Vagina (tissue), 2 donors: ENCODE measurements around the gene APRT. TPM values are rescaled to one million over a fixed set of nuclear protein-coding genes. Genes with fewer than 3 reads are reported as not detected.

Source experiments
- DNase-seq, 2 donors: peaks; one replicate each; pipeline ENCODE4 v3.0.0-alpha.2; 2017; ENCODE audit errors: extremely low spot score in 2 of 2
- H3K27ac ChIP-seq: fragments of 200-600 bp; sonication (generic); one replicate; pipeline ENCODE4 v1.5.1; 2019
- H3K27me3 ChIP-seq: fragments of 200-600 bp; sonication (generic); one replicate; pipeline ENCODE4 v1.5.1; 2019
- H3K36me3 ChIP-seq, 2 donors: fragments of 200-600 bp; sonication (generic); one replicate each; pipeline ENCODE4 v1.5.1; 2017 to 2019
- H3K4me1 ChIP-seq: fragments of 200-600 bp; sonication (generic); one replicate; pipeline ENCODE4 v1.5.1; 2019
- H3K4me3 ChIP-seq, 2 donors: fragments of 200-600 bp; sonication (generic); 1 replicate in 1 of 2; 2 replicates in 1 of 2; pipeline ENCODE4 v1.5.1; 2016 to 2019
- H3K9me3 ChIP-seq: fragments of 200-600 bp; sonication (generic); one replicate; pipeline ENCODE4 v1.5.1; 2019
- POLR2A ChIP-seq, 2 donors: fragments of 450-650 bp; IDR thresholded peaks; one replicate each; pipeline ENCODE4 v1.6.1; 2017; ENCODE audit warnings: antibody characterized with exemption in 2 of 2, mild to moderate bottlenecking in 2 of 2, moderate library complexity in 2 of 2
- POLR2AphosphoS5 ChIP-seq, 2 donors: sonication (generic); formaldehyde crosslinking; IDR thresholded peaks; one replicate each; pipeline ENCODE4 v1.9.0; 2017; ENCODE audit warnings: antibody characterized with exemption in 2 of 2, mild to moderate bottlenecking in 2 of 2, low read depth in 1 of 2; ENCODE audit not compliant: insufficient read depth in 1 of 2
- intact Hi-C: fragments of 100-400 bp; cut with DNase I; formaldehyde crosslinking; loops from one replicate; pipeline ENCODE4 v1.15.1; 2023
- total RNA-seq: library from RNA; depleted of rRNA; stranded (reverse); fragments of >200 nt; gene quantifications from one replicate; pipeline ENCODE4 v1.2.3, GENCODE V29; 2016
- TF ChIP-seq, protein P1 (sequence below), 3 experiments: fragments of 450-650 bp in 2 of 3; fragments of 200-600 bp in 1 of 3; sonication (generic) in 1 of 3; IDR thresholded peaks; one replicate each; pipeline ENCODE4 v1.5.1; 2017 to 2019; ENCODE audit warnings: antibody characterized with exemption in 3 of 3, mild to moderate bottlenecking in 2 of 3, moderate library complexity in 2 of 3

APRT gene
- total RNA-seq, 1 donor from 2014 or later: 134 TPM

DNA sequence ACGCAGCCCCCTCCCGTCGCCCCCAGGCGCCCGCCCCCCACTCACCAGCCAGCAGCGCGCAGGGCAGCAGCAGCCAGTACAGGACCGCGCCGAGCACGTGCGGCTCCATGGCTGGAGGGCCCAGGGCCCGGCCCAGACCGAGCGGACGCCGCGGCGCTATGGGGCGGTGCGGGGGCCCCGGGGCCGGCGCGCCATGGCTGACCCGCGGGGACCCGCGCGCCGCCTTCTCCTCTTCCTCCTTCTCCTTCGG, 26.9 kb downstream of the APRT start:
- intact Hi-C loops: loop anchor here (1.0 to 2.0 kb wide), 2 partner anchors 46 to 73 kb away; partner anchors contain the start of gene TRAPPC2L
- H3K27ac ChIP-seq: peak overlapping the region; percentile 96
- H3K36me3 ChIP-seq: no peaks in the 10 kb centered on the region
- no peak for DNase-seq
- H3K4me3 ChIP-seq: peak overlapping the region; percentile 72 to 95
- peaks cover 49% of the 10 kb centered on the region for H3K4me1 ChIP-seq
- no peaks in the 10 kb centered on the region for H3K9me3 ChIP-seq
- H3K27me3 ChIP-seq: no peaks in the 10 kb centered on the region
- TF ChIP-seq POLR2AphosphoS5 (IDR thresholded peaks at IDR 0.05; ENCODE audit: insufficient read depth in 1 of 2, low read depth in 1 of 2): no peak
- TF ChIP-seq POLR2A (IDR thresholded peaks at IDR 0.05): no peak
- TF ChIP-seq, protein P1, sequence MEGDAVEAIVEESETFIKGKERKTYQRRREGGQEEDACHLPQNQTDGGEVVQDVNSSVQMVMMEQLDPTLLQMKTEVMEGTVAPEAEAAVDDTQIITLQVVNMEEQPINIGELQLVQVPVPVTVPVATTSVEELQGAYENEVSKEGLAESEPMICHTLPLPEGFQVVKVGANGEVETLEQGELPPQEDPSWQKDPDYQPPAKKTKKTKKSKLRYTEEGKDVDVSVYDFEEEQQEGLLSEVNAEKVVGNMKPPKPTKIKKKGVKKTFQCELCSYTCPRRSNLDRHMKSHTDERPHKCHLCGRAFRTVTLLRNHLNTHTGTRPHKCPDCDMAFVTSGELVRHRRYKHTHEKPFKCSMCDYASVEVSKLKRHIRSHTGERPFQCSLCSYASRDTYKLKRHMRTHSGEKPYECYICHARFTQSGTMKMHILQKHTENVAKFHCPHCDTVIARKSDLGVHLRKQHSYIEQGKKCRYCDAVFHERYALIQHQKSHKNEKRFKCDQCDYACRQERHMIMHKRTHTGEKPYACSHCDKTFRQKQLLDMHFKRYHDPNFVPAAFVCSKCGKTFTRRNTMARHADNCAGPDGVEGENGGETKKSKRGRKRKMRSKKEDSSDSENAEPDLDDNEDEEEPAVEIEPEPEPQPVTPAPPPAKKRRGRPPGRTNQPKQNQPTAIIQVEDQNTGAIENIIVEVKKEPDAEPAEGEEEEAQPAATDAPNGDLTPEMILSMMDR (IDR thresholded peaks at IDR 0.05): no peak

DNA sequence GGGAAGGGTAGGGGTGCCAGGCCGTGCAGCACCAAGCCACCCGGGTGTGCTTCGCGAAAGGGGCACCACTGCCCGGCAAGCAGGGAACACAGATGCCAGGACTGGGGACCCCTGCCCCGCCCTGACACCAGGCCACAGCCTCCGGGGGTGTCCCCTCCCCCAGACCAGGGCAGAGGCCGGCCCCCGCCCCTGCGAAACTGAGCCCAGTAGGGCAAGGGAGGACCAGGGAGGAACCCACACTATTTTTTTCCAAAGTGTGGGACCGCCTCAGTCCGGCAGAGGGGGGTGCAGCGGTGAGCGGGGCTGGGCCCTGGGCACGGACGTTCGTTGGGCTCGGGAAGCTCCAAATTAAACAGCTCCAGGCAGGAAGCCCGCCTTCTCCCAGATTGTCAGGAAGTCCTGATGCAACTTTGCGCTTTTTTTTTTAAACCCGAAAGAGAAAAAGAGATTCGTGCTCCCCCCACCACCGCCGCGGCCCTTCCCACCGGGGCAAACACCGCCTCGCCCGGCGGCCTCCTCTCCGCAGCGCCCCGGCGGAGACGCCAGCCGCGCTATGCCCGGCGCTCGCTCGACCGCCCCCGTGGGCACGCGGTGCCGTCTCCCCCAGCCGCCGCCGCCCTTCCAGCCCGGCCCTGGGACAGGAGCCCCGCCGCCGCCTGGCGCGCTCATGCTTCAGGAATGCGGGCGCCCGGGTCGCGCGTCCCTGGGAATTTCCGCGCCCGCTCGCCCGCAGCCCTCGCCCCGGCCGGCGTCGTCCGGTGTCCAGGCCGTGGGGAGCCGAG, 27.5 kb downstream of the APRT start:
- Histone ChIP-seq H3K36me3 (no peaks in the 10 kb centered on the region), H3K9me3 (no peaks in the 10 kb centered on the region), H3K4me3 (peak overlapping the region; percentile 72 to 95), H3K4me1 (peaks cover 55% of the 10 kb centered on the region), H3K27ac (peak overlapping the region; percentile 96), H3K27me3 (no peaks in the 10 kb centered on the region)
- DNase-seq: no peak
- TF ChIP-seq POLR2A (IDR thresholded peaks at IDR 0.05): no peak
- TF ChIP-seq, protein P1 (IDR thresholded peaks at IDR 0.05): peak in 1 of 3 experiments; percentile 56
- TF ChIP-seq POLR2AphosphoS5 (IDR thresholded peaks at IDR 0.05; ENCODE audit: insufficient read depth in 1 of 2, low read depth in 1 of 2): peak; percentile 20 to 58
- intact Hi-C loops: loop anchor here (1.0 to 2.0 kb wide), 2 partner anchors 45 to 73 kb away; partner anchors contain the start of gene TRAPPC2L

DNA sequence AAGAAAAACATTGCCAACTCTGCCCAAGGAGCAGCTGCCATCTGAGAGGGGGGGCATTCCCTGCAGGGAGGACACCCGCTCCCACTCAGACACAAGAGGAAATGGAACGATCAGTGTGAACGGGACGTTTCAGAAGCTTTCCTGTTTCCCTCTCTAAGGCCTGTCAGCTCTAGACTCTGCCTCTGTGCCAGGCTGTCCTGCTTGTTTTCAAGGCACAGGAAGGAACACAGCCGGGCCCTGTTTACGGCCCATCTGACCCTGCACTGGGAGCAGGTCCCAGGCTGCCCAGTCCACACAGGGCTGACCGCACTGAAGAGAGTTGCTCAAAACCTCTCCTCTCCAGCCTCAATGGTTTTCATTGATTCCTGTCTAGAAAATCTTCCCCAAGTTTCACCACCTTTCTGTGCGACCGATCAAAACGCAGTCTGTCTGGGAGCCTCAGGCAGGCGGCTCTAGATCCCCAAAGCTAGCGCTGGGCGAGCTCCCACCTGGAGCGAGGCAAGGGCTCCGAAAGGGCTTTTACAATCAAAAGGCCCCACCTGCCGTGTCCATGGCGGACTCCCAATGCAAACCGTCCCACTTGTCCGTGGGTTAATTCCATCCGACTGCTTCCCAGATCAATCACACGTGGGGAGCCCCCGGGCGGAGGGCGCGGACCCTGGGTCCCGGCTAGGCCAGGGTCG, 28.2 kb downstream of the APRT start:
- Histone ChIP-seq H3K36me3 (no peaks in the 10 kb centered on the region), H3K9me3 (no peaks in the 10 kb centered on the region), H3K4me3 (peak overlapping the region; percentile 72 to 95), H3K4me1 (peaks cover 62% of the 10 kb centered on the region), H3K27ac (peak overlapping the region; percentile 96), H3K27me3 (no peaks in the 10 kb centered on the region)
- TF ChIP-seq POLR2A (IDR thresholded peaks at IDR 0.05) (no peak), POLR2AphosphoS5 (IDR thresholded peaks at IDR 0.05; ENCODE audit: insufficient read depth in 1 of 2, low read depth in 1 of 2) (peak; percentile 49 to 62)
- TF ChIP-seq, protein P1 (IDR thresholded peaks at IDR 0.05): no peak
- intact Hi-C loops: loop anchor here (1.0 to 2.0 kb wide), 2 partner anchors 45 to 74 kb away; partner anchors contain the start of gene TRAPPC2L
- no peak for DNase-seq

DNA sequence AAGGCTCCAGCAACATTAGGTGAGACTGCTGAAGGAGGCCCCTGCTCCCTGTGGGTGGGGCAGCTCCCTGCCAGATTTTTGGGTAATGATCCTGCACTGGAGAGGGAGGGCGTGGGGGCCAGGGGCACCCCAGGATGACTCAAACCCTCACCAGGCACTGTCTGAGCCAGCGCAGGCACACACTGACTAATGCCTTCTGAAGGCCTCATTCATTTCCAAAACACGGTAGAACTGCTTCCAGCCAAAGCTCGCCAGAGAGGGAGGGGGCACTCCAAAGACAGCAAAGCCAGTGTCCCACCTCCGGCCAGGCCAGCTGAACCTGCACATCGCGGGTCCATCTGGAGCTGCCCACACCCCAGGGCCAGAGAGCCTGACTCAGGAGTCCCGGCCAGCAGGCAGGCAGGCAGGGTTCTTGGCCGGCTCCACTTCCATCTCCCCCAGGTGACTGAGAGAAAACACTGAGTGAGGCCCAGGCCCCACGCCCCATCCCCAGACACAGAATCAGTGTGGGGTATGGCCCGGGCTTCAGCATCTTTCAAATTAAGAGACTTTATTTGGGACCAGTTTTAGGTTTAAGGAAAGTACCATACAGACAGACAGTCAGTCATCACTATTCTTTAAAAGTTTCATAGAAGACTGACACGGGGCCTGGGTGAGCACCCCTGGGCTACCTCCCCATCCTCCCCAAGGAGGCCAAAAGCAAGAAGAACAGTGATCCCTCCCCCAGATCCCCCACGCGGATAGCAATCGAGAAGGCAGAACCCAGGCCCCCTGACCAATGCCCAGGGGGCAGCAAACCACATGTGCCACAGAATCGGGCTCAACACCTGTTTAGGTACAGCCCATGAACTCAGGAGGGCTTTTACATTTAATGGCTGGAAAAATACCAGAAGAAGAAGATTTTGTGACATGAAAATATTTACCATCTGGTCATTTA, 29.0 kb downstream of the APRT start:
- Histone ChIP-seq H3K4me3 (peak overlapping the region; percentile 72 to 95), H3K36me3 (no peaks in the 10 kb centered on the region), H3K27me3 (no peaks in the 10 kb centered on the region), H3K27ac (peak overlapping the region; percentile 96), H3K9me3 (no peaks in the 10 kb centered on the region), H3K4me1 (peaks cover 66% of the 10 kb centered on the region)
- TF ChIP-seq POLR2AphosphoS5 (IDR thresholded peaks at IDR 0.05; ENCODE audit: insufficient read depth in 1 of 2, low read depth in 1 of 2) (peak; percentile 10 to 34), POLR2A (IDR thresholded peaks at IDR 0.05) (no peak)
- TF ChIP-seq, protein P1 (IDR thresholded peaks at IDR 0.05): no peak
- no peak for DNase-seq
- intact Hi-C loops: no loop called here
